ENCODE results near the gene PITPNB.

Gene PITPNB

DNA sequence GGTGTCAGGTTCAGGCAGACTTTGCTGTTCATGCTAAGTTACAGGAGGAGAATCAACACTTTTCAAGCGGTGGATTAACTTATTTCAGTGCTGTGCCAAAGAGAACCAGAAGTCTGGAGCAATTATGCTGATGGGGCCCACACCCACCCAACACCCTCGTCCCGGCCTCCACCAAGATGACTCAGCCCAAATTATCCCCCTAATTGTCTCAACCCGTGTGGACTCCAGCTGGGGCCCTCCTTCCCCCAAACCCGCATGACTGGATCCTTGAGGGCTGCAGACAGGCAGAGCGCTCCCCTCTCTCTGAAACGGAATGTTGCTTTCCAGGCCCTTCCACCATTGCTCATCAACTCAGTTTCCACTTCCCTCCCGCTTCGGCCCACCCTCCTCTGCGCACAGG lies 82.9 kb downstream of the PITPNB start:
- no peaks in the 10 kb centered on the region for H3K27me3 ChIP-seq (ENCODE audit: control insufficient read depth, insufficient read depth, low read length)
- H3K36me3 ChIP-seq (ENCODE audit: insufficient read depth, low read length): no peaks in the 10 kb centered on the region
- H3K9me3 ChIP-seq (replicated peaks; ENCODE audit: low read length): no peaks in the 10 kb centered on the region
- H3K9ac ChIP-seq (ENCODE audit: low read depth, low read length): no peak overlapping the region
- no peaks in the 10 kb centered on the region for H3K4me1 ChIP-seq (ENCODE audit: control insufficient read depth, insufficient read depth, low read length)
- H3K4me2 ChIP-seq (ENCODE audit: low read length): no peak overlapping the region
- no peak overlapping the region for H3K4me3 ChIP-seq (ENCODE audit: low read length)

DNA sequence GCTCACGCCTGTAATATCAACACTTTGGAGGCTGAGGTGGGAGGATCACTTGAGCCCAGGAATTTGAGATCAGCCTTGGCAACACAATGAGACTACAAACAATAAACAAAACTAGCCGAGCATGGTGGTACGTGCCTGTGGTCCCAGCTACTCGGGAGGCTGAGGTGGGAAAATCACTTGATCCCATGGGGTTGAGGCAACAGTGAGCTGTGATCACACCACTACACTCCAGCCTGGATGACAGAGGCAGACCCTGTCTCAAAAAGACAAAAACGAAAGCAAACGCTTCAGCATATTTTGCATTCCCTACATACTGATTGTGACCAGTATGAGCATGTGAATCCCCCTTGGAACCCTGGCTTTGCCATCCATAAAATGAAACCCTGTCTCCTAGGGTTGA lies 83.6 kb downstream of the PITPNB start:
- Histone ChIP-seq H3K4me2 (ENCODE audit: low read length) (no peak overlapping the region), H3K4me1 (ENCODE audit: control insufficient read depth, insufficient read depth, low read length) (no peaks in the 10 kb centered on the region), H3K36me3 (ENCODE audit: insufficient read depth, low read length) (no peaks in the 10 kb centered on the region), H3K9ac (ENCODE audit: low read depth, low read length) (no peak overlapping the region), H3K4me3 (ENCODE audit: low read length) (no peak overlapping the region), H3K27me3 (ENCODE audit: control insufficient read depth, insufficient read depth, low read length) (no peaks in the 10 kb centered on the region), H3K9me3 (replicated peaks; ENCODE audit: low read length) (no peaks in the 10 kb centered on the region)

DNA sequence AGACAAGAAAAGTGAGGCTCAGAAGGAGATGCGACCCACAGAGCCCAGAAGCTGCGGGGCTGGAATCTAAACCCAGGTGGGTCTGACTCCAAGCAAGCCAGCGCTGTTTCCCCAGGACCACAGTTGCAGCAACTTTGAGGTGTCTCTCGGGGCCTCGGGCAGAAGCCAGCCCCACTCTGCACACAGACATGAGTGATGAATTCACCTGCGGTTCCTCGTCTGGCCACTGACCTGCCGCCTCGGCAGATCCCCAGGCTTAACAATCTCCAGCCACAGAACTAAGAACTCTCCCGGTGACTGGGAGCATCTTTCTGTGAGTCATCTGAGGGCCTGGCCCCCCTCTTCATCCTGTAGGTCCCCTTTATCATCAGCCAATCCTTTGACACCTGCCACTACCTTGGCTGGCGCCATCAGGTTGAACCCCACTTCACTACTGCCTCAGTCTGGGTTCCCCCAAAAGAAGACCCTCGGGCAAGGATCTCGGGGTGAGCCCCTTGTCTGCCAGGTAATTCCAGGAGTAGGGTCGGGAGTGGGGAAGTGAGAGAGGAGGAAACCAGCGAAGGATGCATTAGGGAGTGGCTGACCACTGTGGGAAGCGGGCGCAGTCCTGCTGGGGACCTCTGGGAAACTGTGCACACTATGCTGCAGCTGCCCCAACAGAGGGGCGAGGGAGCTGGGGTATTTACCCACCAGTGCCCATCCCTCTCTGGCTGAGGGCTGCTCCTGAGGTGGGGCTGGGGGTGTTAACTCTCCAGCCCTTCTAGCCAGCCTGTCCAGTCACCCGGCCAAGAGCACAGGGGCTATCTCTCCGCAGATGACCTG lies 84.5 kb downstream of the PITPNB start:
- no peaks in the 10 kb centered on the region for H3K4me1 ChIP-seq (ENCODE audit: control insufficient read depth, insufficient read depth, low read length)
- no peak overlapping the region for H3K4me3 ChIP-seq (ENCODE audit: low read length)
- no peak overlapping the region for H3K9ac ChIP-seq (ENCODE audit: low read depth, low read length)
- H3K36me3 ChIP-seq (ENCODE audit: insufficient read depth, low read length): no peaks in the 10 kb centered on the region
- H3K9me3 ChIP-seq (replicated peaks; ENCODE audit: low read length): no peaks in the 10 kb centered on the region
- H3K27me3 ChIP-seq (ENCODE audit: control insufficient read depth, insufficient read depth, low read length): no peaks in the 10 kb centered on the region
- H3K4me2 ChIP-seq (ENCODE audit: low read length): no peak overlapping the region

DNA sequence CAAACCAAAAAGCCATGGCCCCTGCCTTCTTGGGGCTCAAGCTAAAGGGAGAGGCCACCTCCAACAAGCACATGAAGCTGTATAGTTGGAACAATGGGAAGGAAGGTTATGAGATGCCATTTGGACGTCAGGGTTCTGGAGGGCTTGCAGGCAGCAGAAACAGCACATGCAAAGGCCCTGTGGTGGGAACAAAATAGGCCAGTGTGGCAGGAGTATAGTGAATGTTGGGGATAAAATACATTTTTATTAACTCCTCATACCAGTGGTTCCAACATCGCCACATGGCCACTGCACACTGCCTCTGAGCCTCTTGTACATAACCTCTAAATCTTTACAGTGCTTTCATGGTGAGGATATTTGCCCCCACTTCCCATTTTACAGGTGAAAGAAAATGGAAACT lies 85.3 kb downstream of the PITPNB start:
- Histone ChIP-seq H3K9ac (ENCODE audit: low read depth, low read length) (no peak overlapping the region), H3K9me3 (replicated peaks; ENCODE audit: low read length) (no peaks in the 10 kb centered on the region), H3K27me3 (ENCODE audit: control insufficient read depth, insufficient read depth, low read length) (no peaks in the 10 kb centered on the region), H3K4me3 (ENCODE audit: low read length) (no peak overlapping the region), H3K4me2 (ENCODE audit: low read length) (no peak overlapping the region), H3K4me1 (ENCODE audit: control insufficient read depth, insufficient read depth, low read length) (no peaks in the 10 kb centered on the region), H3K36me3 (ENCODE audit: insufficient read depth, low read length) (no peaks in the 10 kb centered on the region)

DNA sequence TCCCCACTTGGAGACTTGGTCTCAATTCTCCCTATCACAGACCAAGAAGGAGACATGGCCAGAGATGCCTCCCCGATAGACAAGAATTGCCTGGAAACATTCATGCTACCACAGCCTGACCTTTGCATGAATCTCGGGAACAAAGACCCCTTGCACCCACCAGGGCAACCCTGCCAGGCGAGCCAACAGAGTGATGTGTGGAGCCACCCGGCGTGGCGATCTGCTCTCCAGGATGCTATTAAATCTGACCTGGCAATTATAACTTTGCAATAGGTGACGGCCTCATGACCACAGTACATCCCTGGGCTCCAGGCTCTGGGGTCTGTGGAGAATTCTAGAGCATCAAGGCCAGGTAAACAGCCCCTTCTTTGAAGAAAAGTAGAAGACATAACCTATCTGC lies 86.5 kb downstream of the PITPNB start:
- Histone ChIP-seq H3K9ac (ENCODE audit: low read depth, low read length) (no peak overlapping the region), H3K36me3 (ENCODE audit: insufficient read depth, low read length) (no peaks in the 10 kb centered on the region), H3K4me3 (ENCODE audit: low read length) (no peak overlapping the region)

DNA sequence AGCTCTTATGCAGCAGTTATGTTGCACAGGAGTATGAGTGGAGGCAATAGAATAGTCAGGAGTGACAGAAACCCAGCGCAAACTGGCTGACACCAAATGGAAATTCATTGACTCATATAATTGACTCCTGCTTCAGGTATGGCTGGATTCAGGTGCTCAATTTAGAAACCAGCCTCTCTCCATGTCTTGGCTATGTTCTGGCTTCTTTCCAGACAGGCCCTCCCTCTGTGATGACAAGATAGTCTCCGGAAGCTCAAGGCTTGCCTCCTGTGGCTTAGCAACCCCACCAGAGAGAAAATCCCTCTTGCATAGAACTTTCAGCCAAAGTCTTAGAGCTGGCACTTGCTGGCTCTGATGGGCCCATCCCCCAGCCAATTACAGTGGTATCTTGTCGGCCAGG lies 89.4 kb downstream of the PITPNB start:
- Histone ChIP-seq H3K4me1 (ENCODE audit: control insufficient read depth, insufficient read depth, low read length) (no peaks in the 10 kb centered on the region), H3K9me3 (replicated peaks; ENCODE audit: low read length) (no peaks in the 10 kb centered on the region), H3K4me2 (ENCODE audit: low read length) (no peak overlapping the region), H3K4me3 (ENCODE audit: low read length) (no peak overlapping the region), H3K9ac (ENCODE audit: low read depth, low read length) (no peak overlapping the region), H3K27me3 (ENCODE audit: control insufficient read depth, insufficient read depth, low read length) (no peaks in the 10 kb centered on the region), H3K36me3 (ENCODE audit: insufficient read depth, low read length) (no peaks in the 10 kb centered on the region)

More for the DNA sequence above, 86.5 kb downstream of the PITPNB start:
- H3K9me3 ChIP-seq (replicated peaks; ENCODE audit: low read length): no peaks in the 10 kb centered on the region
- no peak overlapping the region for H3K4me2 ChIP-seq (ENCODE audit: low read length)
- no peaks in the 10 kb centered on the region for H3K4me1 ChIP-seq (ENCODE audit: control insufficient read depth, insufficient read depth, low read length)
- H3K27me3 ChIP-seq (ENCODE audit: control insufficient read depth, insufficient read depth, low read length): no peaks in the 10 kb centered on the region

DNA sequence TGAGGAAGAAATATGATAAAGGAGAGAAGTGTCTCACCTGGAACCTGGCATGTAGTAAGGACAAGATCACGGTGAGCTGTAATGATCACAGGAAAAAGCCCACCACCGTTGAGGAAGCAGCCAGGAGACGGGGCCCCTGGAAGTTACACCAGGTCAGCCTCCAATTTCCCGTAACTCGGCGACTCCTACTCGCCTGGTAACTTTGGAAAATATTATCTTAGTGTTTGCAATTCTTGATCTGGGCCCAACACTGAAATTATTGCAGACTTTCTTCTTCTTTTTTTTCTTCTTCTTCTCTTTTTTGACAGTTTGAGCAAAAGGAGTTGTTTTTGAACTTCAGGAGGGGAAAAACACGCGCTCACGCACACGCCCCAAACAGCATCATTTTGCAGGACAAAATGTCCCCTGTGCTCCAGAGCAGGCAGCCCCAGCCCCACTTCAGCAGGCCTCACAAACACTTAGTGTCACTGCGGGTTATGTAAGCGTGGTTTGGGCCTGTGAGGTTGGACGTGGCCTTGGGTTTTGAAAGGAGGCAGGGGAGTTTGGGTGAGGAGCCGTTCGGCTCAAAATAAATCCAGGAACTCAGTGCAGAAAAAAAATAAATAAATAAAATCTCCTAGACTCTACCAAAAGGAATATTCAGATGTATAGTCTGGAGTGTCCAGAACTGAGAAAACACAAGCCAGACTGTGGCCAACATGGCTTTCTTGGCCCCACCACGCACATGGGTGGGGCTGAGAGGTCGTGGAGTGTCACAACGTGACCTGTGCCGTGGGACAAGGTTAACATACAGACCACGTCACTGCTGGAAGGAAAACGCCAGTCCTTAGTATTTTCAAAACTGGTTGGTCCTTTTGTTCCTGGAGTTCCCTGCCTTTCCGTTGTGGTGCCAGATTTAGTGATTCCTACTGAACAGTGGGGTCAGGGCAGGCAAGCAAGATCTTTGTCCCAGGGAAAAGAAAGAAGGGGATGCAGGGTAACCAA lies 91.2 kb downstream of the PITPNB start:
- no peaks in the 10 kb centered on the region for H3K27me3 ChIP-seq (ENCODE audit: control insufficient read depth, insufficient read depth, low read length)
- no peak overlapping the region for H3K9ac ChIP-seq (ENCODE audit: low read depth, low read length)
- H3K9me3 ChIP-seq (replicated peaks; ENCODE audit: low read length): no peaks in the 10 kb centered on the region
- no peaks in the 10 kb centered on the region for H3K36me3 ChIP-seq (ENCODE audit: insufficient read depth, low read length)
- H3K4me1 ChIP-seq (ENCODE audit: control insufficient read depth, insufficient read depth, low read length): no peaks in the 10 kb centered on the region
- no peak overlapping the region for H3K4me2 ChIP-seq (ENCODE audit: low read length)
- H3K4me3 ChIP-seq (ENCODE audit: low read length): no peak overlapping the region

DNA sequence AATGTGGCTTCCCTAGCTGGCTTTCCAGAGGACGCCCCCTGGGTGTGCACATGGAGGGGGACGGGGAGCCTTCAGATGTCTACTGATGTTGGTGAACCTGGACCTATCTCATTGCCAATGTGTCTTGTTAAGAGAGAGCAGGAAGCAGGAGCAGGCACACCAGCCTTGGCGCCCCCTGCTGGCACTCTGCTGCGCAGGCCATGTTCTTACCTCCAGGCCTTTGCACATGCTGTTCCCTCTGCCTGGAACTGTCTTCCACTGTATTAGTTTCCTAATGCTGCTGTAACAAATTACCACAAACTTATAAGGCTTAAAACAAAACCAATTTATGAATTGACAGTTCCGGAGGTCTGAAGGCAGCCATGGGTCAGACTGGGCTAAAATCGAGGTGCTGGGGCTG lies 93.9 kb downstream of the PITPNB start:
- H3K27me3 ChIP-seq (ENCODE audit: control insufficient read depth, insufficient read depth, low read length): no peaks in the 10 kb centered on the region
- no peak overlapping the region for H3K9ac ChIP-seq (ENCODE audit: low read depth, low read length)
- H3K36me3 ChIP-seq (ENCODE audit: insufficient read depth, low read length): no peaks in the 10 kb centered on the region
- no peak overlapping the region for H3K4me2 ChIP-seq (ENCODE audit: low read length)
- no peaks in the 10 kb centered on the region for H3K4me1 ChIP-seq (ENCODE audit: control insufficient read depth, insufficient read depth, low read length)
- H3K9me3 ChIP-seq (replicated peaks; ENCODE audit: low read length): no peaks in the 10 kb centered on the region
- no peak overlapping the region for H3K4me3 ChIP-seq (ENCODE audit: low read length)

DNA sequence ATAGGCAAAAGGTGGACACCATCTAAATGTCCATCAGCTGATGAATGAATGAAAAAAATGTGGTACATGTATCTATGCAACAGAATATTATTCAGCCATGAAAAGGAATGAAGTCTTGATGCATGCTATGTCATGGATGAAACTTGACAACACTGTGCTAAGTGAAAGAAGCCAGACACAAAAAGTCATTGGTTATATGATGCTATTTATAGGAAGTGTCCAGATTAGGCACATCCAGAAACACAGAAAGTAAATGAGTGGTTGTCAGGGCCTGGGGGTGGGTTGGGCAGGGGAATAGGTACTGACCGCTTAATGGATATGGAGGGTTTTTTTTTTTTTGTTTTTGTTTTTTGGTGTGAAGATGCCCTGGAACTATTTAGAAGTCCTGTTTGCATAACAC lies 95.8 kb downstream of the PITPNB start:
- Histone ChIP-seq H3K27me3 (ENCODE audit: control insufficient read depth, insufficient read depth, low read length) (peaks cover 3% of the 10 kb centered on the region), H3K36me3 (ENCODE audit: insufficient read depth, low read length) (no peaks in the 10 kb centered on the region), H3K9me3 (replicated peaks; ENCODE audit: low read length) (no peaks in the 10 kb centered on the region), H3K4me2 (ENCODE audit: low read length) (no peak overlapping the region), H3K4me3 (ENCODE audit: low read length) (no peak overlapping the region), H3K4me1 (ENCODE audit: control insufficient read depth, insufficient read depth, low read length) (no peaks in the 10 kb centered on the region), H3K9ac (ENCODE audit: low read depth, low read length) (no peak overlapping the region)

DNA sequence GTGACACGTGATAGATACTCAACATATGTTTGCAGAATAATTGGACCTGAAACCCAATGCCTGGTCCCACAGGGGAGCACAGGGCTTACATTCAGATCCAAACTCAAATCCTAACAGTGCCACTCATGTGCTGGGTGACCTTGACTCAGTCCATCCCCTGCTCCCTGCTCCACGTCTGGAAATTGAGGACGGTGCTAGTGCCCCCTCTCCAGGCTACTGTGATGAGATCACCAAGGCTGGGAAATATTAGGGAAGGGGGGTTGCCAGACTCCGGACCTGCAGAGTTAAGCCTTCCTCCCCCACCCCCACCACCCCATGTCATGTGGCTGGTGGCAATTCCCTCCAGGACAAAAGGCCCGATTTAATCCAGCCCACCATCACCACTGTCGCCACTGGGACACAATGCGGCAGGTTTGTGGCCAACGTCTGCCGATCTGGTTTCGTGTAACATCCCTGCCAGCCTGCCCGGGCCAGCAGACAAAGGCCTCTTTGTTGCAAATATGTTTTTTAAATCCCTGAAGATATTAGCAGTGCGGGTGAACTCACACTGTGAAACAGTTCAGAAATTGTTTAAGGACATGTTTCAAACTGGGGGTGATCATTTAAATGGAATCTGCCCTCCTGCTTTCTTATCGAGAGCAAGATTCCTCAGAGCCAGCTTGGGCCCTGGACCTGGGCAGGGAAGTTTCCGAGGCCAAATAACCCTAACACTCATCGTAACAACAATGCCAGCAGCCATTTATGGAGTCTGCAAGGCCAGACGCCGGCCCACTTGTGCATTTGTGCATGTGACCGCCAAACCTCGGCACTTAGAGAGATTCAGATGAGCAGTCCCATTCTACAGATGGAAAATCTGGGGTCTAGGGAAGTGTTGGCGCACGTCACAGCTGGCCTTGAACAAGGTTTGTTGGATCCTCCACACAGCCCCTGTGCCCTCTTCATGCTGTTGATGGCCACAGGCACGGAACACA lies 97.9 kb downstream of the PITPNB start:
- Histone ChIP-seq H3K27me3 (ENCODE audit: control insufficient read depth, insufficient read depth, low read length) (peaks cover 12% of the 10 kb centered on the region), H3K4me1 (ENCODE audit: control insufficient read depth, insufficient read depth, low read length) (no peaks in the 10 kb centered on the region), H3K9ac (ENCODE audit: low read depth, low read length) (no peak overlapping the region), H3K4me3 (ENCODE audit: low read length) (no peak overlapping the region), H3K4me2 (ENCODE audit: low read length) (no peak overlapping the region), H3K36me3 (ENCODE audit: insufficient read depth, low read length) (no peaks in the 10 kb centered on the region), H3K9me3 (replicated peaks; ENCODE audit: low read length) (no peaks in the 10 kb centered on the region)

DNA sequence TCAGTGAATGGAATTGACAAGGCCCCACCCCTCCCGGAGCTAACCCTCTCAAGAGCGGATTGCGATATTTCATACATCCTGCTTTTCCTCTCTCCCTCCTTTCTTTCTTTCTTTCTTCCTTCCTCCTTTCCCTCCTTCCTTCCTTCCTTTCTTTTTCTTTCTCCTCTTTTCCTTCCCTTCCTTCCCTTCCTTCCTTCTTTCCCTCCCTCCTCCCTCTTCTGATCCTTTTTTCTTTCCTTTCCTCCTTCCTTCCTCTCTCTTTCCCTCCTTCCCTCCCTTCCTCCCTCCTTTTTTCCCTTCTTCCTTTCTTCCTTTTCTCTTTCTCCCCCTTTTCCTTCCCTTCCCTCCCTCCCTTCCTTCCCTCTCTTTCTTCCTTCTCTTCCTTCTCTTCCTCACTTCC lies 102.5 kb downstream of the PITPNB start:
- Histone ChIP-seq H3K9me3 (replicated peaks; ENCODE audit: low read length) (no peaks in the 10 kb centered on the region), H3K9ac (ENCODE audit: low read depth, low read length) (no peak overlapping the region), H3K36me3 (ENCODE audit: insufficient read depth, low read length) (no peaks in the 10 kb centered on the region), H3K4me3 (ENCODE audit: low read length) (no peak overlapping the region), H3K27me3 (ENCODE audit: control insufficient read depth, insufficient read depth, low read length) (peaks cover 25% of the 10 kb centered on the region), H3K4me2 (ENCODE audit: low read length) (no peak overlapping the region), H3K4me1 (ENCODE audit: control insufficient read depth, insufficient read depth, low read length) (no peaks in the 10 kb centered on the region)
